ENCODE data around the gene SYNDIG1. TPM values are rescaled to one million over a fixed set of nuclear protein-coding genes. Genes with fewer than 3 reads are reported as not detected.

Gene SYNDIG1
- total RNA-seq, 1 experiment from 2014 or later: 17.9 TPM

DNA sequence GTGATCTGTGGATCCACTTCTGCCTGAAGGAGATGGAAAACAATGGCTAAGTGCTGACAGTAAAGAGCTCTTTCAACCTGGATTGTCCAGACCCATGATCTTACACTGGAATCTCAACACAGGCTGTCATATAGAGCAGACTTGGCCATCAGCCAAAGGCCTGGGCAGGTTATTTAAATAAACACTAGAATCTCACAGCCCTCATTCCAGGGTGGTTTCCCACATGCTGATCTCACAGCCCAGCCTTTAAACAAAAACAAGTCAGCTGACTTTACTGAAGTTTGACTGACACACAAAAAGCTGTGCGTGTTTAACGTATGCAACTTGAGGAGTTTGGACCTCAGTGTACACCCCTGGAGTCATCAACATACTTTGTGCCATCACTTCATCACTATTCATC, 28.4 kb downstream of the SYNDIG1 start:
- Histone ChIP-seq H3K4me1 (ENCODE audit: insufficient read depth, low read length, poor library complexity, severe bottlenecking) (no peaks in the 10 kb centered on the region), H3K27ac (ENCODE audit: low read depth, low read length, poor library complexity, severe bottlenecking) (no peak overlapping the region), H3K36me3 (ENCODE audit: insufficient read depth, low read length, poor library complexity, severe bottlenecking) (no peaks in the 10 kb centered on the region), H3K27me3 (replicated peaks; ENCODE audit: insufficient read depth, low read depth, low read length, poor library complexity) (no peaks in the 10 kb centered on the region), H3K9me3 (ENCODE audit: low read depth, low read length, poor library complexity, severe bottlenecking) (no peaks in the 10 kb centered on the region), H3K4me3 (ENCODE audit: low read depth, low read length, poor library complexity, severe bottlenecking) (no peak overlapping the region)
- POLR2A ChIA-PET (ENCODE audit: low non-redundant PET): no interaction called here
- TF ChIP-seq, protein P1, sequence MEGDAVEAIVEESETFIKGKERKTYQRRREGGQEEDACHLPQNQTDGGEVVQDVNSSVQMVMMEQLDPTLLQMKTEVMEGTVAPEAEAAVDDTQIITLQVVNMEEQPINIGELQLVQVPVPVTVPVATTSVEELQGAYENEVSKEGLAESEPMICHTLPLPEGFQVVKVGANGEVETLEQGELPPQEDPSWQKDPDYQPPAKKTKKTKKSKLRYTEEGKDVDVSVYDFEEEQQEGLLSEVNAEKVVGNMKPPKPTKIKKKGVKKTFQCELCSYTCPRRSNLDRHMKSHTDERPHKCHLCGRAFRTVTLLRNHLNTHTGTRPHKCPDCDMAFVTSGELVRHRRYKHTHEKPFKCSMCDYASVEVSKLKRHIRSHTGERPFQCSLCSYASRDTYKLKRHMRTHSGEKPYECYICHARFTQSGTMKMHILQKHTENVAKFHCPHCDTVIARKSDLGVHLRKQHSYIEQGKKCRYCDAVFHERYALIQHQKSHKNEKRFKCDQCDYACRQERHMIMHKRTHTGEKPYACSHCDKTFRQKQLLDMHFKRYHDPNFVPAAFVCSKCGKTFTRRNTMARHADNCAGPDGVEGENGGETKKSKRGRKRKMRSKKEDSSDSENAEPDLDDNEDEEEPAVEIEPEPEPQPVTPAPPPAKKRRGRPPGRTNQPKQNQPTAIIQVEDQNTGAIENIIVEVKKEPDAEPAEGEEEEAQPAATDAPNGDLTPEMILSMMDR (conservative IDR thresholded peaks at IDR 0.05; ENCODE audit: low read depth, low read length): no peak
- no peak for TF ChIP-seq EZH2 (IDR thresholded peaks at IDR 0.05; ENCODE audit: borderline replicate concordance, low read depth, low read length, poor library complexity, severe bottlenecking)
- intact Hi-C loops (cut with micrococcal nuclease; ENCODE audit: unreplicated experiment): no loop called here
- CTCF ChIA-PET: no interaction called here
- DNase-seq (ENCODE audit: low spot score): peak; percentile 33
- BruUV-seq (replicated peaks): no TSS peak

DNA sequence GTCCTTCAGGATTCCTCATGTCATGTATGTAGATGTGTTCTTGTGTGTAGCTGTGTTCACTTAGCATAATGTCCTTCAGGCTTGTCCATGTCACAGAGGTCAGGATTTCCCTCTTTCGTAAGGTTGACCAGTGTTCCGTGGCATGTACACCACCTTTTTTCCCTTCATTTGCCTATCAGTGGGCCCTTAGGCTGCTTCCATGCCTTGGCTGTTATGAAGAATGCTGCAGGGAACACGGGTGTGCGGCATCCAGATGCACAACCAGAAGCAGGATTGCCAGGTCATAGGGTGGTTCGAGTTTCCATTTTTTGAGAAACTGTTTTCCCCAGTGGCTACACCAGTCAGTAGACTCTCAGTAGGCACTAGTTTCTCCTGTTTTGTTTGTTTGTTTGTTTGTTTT, 29.2 kb downstream of the SYNDIG1 start:
- Histone ChIP-seq H3K36me3 (ENCODE audit: insufficient read depth, low read length, poor library complexity, severe bottlenecking) (no peaks in the 10 kb centered on the region), H3K9me3 (ENCODE audit: low read depth, low read length, poor library complexity, severe bottlenecking) (no peaks in the 10 kb centered on the region), H3K27me3 (replicated peaks; ENCODE audit: insufficient read depth, low read depth, low read length, poor library complexity) (no peaks in the 10 kb centered on the region), H3K4me1 (ENCODE audit: insufficient read depth, low read length, poor library complexity, severe bottlenecking) (no peaks in the 10 kb centered on the region), H3K27ac (ENCODE audit: low read depth, low read length, poor library complexity, severe bottlenecking) (no peak overlapping the region), H3K4me3 (ENCODE audit: low read depth, low read length, poor library complexity, severe bottlenecking) (no peak overlapping the region)
- DNase-seq (ENCODE audit: low spot score): no peak
- intact Hi-C loops (cut with micrococcal nuclease; ENCODE audit: unreplicated experiment): no loop called here
- ChIA-PET CTCF (no interaction called here), POLR2A (ENCODE audit: low non-redundant PET) (no interaction called here)
- no TSS peak for BruUV-seq (replicated peaks)
- TF ChIP-seq, protein P1 (conservative IDR thresholded peaks at IDR 0.05; ENCODE audit: low read depth, low read length): no peak
- no peak for TF ChIP-seq EZH2 (IDR thresholded peaks at IDR 0.05; ENCODE audit: borderline replicate concordance, low read depth, low read length, poor library complexity, severe bottlenecking)

DNA sequence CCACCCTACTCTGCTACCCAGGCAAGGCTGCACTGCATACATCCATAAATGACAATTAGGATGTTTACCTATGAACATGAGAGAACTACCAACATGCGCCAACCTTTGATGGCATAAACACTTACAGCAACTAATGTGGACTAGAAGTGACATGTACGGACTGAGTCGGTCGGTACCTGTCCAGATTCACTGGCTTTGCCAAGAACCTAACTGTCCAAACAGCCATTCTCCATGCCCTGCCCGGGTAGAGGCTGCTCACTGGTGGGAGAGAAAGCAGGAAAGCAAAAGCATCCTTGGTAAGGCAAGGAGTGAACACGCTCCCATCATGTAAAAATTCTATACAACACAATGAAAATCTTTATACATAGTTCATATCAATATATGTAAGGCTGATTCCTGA, 30.0 kb downstream of the SYNDIG1 start:
- Histone ChIP-seq H3K4me1 (ENCODE audit: insufficient read depth, low read length, poor library complexity, severe bottlenecking) (no peaks in the 10 kb centered on the region), H3K9me3 (ENCODE audit: low read depth, low read length, poor library complexity, severe bottlenecking) (no peaks in the 10 kb centered on the region), H3K27ac (ENCODE audit: low read depth, low read length, poor library complexity, severe bottlenecking) (no peak overlapping the region), H3K36me3 (ENCODE audit: insufficient read depth, low read length, poor library complexity, severe bottlenecking) (no peaks in the 10 kb centered on the region), H3K27me3 (replicated peaks; ENCODE audit: insufficient read depth, low read depth, low read length, poor library complexity) (no peaks in the 10 kb centered on the region), H3K4me3 (ENCODE audit: low read depth, low read length, poor library complexity, severe bottlenecking) (no peak overlapping the region)
- TF ChIP-seq, protein P1 (conservative IDR thresholded peaks at IDR 0.05; ENCODE audit: low read depth, low read length): no peak
- no peak for TF ChIP-seq EZH2 (IDR thresholded peaks at IDR 0.05; ENCODE audit: borderline replicate concordance, low read depth, low read length, poor library complexity, severe bottlenecking)
- ChIA-PET CTCF (no interaction called here), POLR2A (ENCODE audit: low non-redundant PET) (no interaction called here)
- no TSS peak for BruUV-seq (replicated peaks)
- intact Hi-C loops (cut with micrococcal nuclease; ENCODE audit: unreplicated experiment): no loop called here
- no peak for DNase-seq (ENCODE audit: low spot score)

Measured in A673 (cell line).